AG20443 (cell line): ENCODE results near the gene KANK4.

ENCODE experiments used
- DNase-seq: peaks from one replicate; pipeline ENCODE4 v3.0.0; 2012; ENCODE audit warnings: low spot score, mixed read lengths

The KANK4 gene

DNA sequence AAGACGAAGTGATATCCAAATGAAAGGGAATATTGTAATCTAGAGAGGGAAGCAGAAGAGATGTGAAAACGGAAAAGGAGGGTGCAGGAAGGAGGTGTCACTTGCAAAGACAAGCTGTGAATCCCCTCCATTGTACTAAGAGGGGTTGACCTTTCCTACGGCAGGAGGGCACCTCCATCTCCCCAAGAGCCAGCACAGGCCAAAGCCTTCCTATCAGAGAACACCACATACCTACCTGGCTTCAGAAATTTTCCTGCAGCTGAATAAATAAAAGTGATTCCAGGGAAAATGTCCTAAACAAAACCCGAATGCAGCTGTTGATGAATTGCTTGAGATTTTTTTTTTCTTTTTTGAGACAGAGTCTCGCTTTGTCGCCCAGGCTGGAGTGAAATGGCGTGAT lies 14.3 kb downstream of the KANK4 start:
- no peak for DNase-seq

DNA sequence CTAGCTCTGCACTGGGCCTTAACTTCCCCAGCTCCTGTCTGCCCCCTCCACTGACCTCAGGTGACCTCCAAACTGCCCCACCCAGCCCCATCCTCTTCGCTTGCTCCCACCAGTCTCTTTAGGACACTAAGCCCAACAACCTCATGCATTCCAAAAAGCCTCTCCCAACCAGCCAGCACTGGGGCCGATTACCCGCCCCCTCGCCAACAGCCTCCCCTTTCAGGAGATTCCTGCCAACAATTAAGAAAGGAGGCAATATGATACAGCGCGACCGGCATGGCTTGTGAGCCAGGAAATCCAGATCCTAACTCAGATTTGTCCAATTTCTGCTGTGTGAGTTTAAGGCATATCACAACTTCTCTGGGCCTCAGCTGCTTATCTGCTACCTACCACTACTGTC lies 14.7 kb downstream of the KANK4 start:
- DNase-seq: no peak

DNA sequence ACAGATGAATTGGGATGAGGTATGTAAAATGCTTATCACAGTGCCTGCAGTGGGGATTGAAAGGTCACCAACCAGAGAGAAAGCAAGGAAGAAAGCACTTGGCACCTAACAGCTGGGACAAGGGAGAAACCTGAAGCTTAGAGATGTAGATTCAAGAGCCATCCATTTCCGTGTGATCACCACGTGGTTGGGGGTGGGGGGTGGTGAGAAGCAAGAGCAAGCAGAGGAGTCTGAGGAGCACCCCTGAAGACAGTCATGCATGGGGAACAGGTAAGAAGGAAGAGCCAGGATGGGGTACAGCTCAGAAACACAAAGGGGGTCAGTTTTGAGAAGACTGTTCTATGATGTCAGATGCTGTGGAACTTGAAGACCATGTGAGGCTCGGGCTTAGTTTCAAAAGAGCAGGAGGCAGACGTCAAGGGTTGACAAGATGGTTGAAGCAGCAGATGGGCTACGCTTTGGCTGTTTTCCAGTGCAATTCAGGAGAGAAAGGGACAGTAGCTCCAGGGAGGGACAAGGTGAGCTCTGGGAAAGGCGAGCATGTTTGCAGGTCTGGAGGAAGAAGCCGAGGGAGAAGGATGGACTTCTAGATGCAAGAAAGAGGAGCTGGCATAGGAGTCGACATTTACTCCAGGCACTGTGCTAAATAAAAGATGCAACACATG lies 17.4 kb downstream of the KANK4 start:
- no peak for DNase-seq

DNA sequence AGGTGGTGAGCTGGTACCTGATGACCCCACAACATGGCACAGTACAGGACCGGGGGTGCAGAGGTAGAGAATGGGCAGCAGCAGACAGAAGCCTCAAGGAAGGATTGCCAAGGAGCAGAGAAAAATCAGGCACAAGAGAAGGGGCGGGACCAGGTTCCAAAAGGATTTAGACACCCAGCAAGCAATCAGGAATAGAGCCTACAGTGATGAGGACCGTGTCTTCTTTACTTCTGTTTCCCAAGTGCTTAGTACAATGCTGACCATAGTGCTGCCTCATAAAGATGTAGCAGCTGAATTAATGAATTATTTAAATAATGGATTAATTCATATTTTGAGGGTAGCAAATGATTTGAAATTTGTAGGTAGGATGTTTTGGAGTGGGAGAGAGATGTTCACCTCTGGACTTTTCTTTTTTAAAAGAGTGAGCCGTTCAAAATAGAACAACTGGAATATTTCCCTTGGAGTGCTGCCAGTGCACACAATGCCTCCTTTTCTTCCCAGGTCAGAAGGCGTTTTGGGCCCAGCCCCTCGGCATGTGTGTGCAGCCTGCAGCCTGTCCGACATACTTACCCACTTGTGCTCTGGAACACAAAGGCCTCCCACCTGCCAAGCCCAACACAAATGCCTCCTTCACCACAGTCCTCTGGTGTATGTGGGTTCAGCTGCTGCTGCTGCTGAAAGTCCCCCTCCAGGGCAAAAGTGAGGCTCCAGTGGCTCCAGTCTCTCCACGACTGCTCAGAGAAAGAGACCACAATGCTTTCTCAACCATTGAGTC lies 19.6 kb downstream of the KANK4 start:
- no peak for DNase-seq

DNA sequence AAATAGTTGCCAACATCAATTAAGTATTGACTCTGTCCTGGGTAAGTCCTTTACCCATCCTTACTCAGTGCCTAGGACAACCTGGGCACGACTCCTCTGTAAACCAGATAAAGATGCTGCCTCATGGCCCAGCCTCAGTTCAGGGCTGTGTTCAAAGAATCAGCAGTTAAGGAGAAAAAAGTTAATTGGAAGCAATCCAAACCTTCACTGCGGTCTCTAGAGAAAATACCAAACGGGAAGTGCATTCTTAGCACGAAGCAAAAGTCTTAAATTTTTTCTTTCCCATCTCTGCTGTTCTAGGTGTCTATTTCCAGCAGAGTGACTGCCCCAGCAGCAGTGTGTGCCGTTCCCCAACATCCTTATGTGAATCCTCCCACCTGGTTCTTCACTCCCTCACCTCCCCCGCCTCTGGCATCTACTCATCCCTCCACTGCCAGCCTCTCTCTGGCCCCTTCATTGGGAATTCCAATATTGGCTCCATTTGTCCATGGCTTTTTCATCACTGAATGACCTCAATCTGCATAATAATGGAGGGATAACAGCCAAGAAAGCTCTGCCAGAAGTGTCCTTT lies 23.2 kb downstream of the KANK4 start:
- DNase-seq: peak; percentile 66

DNA sequence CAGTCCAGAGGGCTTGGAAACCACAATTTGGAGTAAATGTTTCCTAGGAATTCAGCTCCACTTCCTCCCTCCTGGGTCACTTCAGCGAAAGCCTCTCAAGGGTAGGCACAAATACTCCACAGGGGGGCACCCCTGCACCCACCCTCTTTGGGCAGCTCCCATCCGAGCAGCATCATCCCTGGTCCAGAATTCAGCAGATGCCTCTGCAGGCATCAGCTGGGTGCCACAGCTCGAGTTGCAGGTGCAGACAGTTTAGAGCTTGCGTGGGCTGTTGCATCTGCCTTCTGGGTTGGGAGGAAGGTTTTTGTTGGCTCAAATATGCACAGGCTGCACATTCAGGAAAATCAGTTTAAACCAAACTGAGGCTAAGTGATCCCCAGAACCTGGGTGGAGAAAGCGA lies 25.0 kb downstream of the KANK4 start:
- DNase-seq: no peak

DNA sequence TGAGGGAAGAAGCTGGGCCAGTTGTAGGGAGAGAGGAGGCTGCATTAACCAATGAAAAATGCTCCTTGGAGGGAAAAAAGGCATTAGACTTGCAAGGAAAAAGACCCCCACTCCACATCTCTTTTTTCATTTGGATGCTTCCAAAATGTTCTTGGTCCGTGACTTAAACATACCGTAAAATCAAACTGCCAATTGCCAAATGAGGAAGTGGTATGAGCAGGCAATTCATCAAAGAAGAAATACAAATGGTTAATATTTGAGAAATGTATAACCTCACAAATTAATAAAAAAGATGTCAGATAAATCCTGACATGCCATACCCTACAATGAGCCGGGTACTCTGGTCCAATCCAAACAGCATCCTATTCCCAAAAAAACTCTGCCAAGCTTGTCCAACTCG lies 30.6 kb downstream of the KANK4 start:
- DNase-seq: no peak

DNA sequence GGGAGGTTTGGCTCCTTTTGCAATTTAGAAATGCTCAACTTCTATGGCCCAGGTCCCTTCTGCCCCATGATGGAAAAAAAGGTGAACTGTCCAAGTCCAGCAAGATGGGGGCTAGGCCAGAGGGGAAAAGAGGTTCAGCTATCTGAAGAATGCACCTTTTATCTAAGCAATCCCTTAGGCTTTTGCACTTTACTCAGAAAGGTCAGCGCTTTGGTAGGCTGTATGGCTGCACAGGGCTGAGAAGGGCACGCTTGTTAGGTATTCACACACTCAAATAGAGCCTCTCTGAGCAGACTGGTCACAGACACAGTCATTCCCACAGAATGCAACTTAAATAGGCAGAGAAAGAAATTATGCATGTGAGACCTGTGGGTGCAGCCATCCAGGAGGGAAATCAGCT lies 31.0 kb downstream of the KANK4 start:
- no peak for DNase-seq

DNA sequence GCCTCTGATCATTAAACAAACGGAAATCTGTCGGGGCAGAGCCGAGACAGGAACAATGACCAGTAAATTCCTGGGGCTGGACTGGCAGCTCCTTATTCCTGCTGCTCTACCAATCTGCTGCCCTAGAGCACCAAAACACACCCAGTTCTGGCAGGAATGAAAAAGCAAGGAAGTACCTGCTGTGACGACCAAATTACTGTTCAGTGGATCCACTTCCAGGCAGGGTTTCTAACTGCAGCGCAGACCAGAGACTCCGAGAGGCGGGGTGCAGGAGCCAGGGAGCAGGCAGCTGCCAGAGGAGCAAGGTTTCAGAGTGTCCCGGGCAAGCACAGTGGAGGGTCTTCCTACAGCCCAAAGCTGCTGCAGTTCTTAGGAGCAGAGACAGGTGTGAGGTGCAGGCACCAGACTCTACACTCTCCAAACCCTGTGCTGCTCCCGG lies 32.4 kb downstream of the KANK4 start:
- peak; percentile 44 for DNase-seq

DNA sequence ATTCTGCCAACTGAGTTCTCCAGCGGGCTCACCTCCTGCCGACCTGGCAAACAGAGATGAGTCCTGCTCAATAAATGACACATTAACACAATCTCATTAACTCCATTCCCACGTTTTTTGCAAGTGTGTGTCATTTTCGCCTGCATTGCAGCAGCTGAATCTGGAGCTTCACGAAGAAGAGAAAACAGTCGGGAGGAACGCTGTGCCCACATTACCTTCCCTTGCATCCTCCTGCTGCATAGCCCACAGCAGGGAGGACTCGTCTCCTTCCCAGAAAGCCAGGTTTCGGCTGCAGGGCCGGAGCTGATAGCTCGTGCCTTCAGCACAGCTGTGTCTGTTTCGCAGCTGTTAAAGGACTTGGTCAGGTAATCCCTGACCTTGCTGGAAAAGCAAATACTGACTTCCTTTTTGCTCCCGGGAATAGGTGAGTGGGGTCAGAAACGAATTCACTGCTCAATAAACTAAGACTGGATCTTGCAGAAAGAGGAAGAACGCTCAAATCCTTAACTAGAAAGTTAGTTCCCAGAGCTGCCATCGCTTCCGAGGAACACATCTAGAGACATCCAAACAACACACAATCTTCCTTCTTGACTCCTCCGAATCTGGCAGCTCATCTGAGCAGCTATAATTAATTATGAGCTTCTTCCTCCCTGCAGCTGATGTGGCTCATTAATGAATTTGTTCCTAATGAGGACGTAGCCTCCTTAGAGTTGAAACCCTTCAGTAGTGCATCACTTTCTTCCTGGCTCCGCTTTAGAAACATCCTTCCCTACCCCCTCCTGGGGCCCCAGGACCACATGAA lies 33.0 kb downstream of the KANK4 start:
- DNase-seq: no peak

DNA sequence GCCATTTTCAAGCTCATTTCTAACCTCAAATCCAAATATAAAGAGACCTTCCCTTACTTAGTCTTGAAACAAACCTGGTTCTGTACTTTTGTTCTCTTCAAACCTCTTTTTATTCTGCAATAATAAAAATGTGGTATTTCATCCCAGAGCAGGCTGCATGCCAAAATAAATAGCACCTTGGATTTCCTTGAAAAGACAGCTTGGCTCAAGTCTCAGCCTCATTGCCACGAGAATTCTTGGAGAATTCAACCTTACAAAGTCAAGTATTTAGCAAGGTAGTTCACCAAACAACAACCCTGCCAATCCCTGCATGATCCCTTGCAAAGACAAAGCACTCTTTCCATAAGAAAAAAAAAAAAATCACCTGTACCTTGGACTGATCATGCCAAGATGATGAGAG lies 33.8 kb downstream of the KANK4 start:
- no peak for DNase-seq

DNA sequence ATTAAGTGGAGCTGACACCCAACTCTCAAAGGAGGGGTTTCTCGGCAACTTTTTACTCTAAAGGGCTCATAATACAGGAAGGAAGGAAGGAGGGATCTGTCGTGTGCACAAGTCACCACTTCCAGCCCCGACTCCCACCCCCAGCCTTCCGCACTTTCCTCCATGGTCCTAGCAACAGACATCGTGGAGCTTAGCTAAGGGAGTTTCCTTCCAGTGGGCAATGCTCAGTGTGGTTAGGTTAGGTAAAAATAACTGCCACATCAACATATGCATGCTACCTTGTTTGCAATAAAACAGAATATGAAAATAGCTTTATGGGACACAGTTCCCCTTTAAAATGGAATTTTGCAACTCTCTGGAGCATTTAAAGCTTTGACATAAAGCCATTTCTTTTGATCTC lies 35.2 kb downstream of the KANK4 start:
- DNase-seq: no peak

DNA sequence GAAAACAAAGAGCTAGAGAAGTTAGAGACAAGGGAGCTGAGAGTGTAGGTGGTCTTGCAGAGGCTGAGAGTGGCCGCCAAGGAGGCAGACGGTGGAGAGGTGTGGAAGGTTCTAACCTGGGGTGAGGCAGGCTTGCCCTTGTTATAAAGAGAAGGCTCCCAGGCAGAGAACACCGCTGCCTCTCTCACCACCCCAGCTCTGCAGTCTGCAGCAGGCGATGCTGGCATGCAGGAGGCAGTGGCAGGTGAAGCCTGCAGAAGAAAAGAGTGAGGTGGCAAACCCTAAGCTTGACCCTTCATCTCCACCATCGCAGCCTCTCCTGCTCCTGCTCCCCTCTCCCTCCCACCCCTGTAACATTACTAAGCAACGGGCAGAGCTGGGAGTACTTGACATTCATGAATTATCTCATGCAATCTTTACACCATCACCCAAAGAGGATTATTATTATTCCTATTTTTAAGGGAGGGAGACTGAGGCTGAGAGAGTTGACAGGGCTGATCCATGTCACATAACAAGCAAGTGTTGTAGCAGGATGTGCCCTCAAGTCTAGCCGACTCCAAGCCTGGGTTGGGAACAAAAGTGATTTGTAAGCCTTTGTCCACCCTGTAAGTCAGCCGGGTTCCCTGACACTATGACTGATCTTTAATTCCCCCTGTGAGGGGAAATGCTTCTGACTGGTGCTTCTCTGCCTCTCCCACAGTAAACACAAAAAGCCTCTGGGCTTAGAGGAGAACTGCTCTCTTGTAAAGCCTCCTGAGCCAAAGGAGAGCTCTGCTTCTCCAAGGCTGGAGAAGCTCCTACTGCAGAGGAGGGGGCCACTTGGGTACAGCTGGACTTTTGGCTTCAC lies 36.1 kb downstream of the KANK4 start:
- DNase-seq: no peak

DNA sequence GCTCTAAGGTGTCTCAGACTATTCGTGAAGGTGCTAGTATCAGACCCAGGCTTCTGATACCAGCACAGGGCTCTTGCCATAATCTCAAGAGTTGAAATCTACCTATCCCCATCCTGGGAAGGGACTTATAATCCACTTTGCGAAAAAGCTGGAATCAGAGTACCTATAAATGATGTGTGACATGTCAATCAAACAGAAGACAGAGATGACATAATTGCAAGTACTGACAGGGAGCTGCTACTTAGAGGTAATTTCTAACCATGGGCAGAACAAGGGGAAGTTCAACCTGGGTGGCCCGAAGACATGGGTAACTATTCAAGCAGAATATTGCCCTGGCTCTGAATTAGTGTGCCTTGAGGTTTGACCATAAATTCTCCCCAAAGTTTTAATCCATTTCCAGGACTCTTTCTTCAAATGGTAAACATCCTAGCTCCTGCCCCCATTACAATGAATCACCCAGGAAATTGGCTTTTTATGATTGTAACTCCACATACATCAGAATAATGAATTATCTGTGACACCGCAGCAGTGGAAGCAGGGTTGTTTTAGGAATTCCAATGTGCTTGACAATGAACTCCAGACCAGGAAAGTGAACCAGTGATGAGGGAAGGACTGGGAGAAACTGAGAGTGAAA lies 37.2 kb downstream of the KANK4 start:
- DNase-seq: no peak

DNA sequence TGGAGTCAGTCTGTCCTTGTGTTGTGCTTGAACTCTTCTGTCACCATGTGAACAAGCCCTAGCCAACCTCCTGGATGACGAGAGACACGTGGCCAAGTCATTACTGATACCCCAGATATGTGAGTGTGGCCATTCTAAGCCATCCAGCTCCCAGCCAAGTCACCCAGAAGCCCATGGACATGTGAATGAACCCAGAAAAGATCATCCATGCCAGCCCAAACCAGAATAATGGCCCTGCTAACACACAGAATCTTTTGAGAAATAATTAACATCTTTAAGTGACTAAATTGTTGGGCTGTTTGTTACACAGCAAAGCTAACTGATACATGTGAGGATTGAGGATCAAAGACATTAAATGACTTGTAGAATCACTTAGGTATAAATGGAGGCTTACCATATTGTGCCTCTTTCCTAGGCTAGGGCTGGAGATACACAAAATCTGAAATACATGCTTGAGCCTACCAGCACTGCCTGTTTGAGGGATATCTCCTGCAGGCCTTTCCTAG lies 38.2 kb downstream of the KANK4 start:
- no peak for DNase-seq

DNA sequence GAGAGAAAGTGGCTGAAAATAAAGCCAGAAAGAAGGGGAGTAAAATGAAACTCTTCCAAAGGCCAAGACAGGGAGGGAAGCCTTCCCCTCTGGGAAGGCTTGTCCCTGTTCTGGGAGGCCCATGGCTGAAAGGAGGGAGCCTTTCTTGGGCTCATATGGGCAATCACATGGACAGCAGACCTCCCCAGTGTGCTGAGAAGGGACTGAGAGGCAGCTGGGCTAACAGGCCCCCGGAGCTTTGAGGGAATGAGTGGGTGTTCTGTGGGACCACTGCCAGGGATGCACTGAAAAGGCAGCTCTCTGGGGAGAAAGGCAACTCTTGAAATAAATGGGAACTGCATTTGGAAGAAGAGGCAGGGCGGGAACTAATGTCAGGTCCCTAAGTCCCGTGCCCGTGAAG lies 39.1 kb downstream of the KANK4 start:
- DNase-seq: no peak

DNA sequence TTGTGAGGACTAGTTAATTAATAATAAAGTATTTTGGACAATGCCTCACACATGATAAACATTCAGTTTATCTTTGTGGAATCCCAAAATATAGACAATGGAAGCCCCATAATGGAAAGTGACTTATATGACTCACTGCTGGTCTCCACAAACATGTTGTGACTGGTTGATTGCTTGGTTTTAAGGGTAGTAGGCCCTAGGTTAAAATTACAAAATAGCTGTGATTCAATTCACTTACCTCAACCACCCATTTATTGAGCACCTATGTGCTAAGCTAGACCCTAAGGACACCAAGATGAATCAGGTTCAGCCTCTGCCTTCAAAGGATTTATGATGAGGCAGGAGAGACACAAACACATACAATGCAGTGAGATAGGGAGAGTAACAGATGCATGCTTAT lies 42.4 kb downstream of the KANK4 start:
- no peak for DNase-seq

DNA sequence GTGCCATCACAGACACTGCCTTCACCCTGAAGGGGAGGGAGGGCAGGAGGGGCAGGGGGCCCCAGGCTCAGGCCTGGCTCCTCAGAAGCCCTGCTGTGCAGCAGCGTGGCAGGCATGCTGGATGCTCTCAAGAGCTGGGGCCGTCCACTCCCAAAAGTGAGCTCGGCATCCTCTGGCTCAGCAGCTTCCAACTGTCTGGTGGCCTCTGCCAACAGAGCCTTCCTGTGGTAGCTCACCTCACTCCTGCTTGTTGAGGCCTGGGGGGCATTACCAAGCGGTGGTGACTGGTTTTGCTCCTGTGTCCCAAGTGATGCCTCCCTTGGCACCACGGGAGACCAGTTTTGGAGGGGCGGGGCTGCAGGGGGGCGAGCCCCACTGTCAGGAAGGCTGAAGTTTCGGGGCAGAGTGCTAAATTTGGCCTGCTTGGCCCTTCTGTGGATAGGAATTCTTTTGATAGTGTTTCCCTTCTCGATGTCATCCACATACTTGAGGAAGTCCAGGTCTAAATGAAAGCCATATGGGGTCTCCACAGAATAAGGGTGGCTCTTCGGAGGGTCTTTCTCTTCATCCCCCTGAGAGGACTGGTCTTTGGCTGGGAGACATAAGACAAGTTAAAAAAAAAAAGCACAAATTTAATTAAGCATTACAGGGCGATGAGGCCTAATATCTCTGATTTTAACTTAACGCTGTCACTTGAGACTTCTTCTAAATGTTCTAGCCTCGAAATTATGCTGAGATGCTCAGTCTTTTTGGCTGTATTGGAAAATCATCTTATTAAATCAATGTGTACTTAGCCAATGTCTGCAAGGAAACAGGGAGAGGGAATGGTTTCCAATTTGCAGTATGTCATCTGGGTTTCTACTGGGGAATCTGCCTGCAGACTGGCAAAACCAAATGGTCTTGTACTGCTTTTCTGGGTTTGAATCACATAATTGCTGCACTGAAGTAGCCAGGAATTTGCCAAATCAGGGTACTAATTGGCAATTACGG lies 44.4 kb downstream of the KANK4 start:
- DNase-seq: no peak

DNA sequence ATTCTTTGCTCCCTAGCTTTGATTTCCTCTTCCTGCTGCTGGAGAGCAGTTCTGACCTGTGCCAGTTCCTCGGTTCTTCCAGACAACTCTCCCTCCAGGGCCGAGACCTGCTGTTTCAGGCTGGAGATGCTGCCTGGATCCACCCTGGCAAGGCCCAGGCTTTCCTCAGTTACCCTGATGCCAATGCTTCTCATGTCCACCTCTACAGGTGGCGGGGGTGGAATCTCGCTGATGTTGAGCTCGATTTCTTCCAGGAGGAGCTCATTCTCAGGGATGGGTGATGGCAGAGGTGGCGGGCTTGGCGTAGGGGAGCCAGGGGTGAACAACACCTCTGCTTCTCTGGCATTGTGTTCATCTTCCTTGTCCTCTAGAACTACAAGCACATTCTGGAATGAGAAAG lies 45.3 kb downstream of the KANK4 start:
- DNase-seq: no peak
